IPS-18c (cell line): ENCODE data around the gene CTBP1.
"Not testable (repeated sequence)": the region's sequence is repeated elsewhere in the genome, so short reads cannot be mapped to it uniquely, and the experiment has no call there.

Experiments
- H3K4me3 ChIP-seq: 2 replicates; pipeline ENCODE4 v1.7.0; 2013; ENCODE audit warnings: low read depth, mild to moderate bottlenecking, low read length, moderate library complexity; ENCODE audit not compliant: insufficient read depth
- H3K9me3 ChIP-seq: one replicate; pipeline ENCODE4 v1.6.1; 2013; ENCODE audit warnings: mild to moderate bottlenecking, low read length, moderate library complexity; ENCODE audit not compliant: control insufficient read depth, insufficient read depth

CTBP1 gene

GRCh38 chr4:1248245-1249147 is at the start of gene CTBP1:
TSS of gene CTBP1 (minus strand) at chr4:1249130. CDS start at chr4:1241331, 7,799 bp downstream.
- peak within 1 kb of the TSS; percentile 87 for H3K4me3 ChIP-seq
- H3K9me3 ChIP-seq: peaks cover 22% of the 10 kb centered on the region

- Histone ChIP-seq H3K4me3 (no peak overlapping the region), H3K9me3 (no peaks in the 10 kb centered on the region)
Measured at GRCh38 chr4:1298461-1298860, 49.5 kb upstream of the CTBP1 start.

- Histone ChIP-seq H3K4me3 (no peak overlapping the region), H3K9me3 (no peaks in the 10 kb centered on the region)
Measured at GRCh38 chr4:1297456-1298325, 48.8 kb upstream of the CTBP1 start.

DNA sequence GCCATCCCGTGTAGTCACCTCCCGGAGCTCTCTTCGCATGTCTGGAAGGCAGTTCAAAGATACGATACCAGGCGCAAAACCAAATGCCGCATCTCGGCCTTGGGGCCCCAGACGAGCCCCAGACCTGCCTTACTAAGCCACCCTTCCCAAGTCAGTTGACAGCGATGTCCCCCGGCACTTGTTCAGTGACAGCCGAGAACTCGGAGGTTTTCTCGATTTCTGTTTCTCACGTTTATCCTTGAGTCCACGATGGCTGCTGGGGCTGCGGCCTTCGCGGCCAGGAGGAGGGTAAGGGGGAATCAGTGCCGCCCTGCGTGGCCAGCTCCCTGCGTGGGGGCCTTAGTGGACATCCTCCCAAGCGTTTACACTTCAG is 48.1 kb upstream of the CTBP1 start:
- no peaks in the 10 kb centered on the region for H3K9me3 ChIP-seq
- H3K4me3 ChIP-seq: no peak overlapping the region

DNA sequence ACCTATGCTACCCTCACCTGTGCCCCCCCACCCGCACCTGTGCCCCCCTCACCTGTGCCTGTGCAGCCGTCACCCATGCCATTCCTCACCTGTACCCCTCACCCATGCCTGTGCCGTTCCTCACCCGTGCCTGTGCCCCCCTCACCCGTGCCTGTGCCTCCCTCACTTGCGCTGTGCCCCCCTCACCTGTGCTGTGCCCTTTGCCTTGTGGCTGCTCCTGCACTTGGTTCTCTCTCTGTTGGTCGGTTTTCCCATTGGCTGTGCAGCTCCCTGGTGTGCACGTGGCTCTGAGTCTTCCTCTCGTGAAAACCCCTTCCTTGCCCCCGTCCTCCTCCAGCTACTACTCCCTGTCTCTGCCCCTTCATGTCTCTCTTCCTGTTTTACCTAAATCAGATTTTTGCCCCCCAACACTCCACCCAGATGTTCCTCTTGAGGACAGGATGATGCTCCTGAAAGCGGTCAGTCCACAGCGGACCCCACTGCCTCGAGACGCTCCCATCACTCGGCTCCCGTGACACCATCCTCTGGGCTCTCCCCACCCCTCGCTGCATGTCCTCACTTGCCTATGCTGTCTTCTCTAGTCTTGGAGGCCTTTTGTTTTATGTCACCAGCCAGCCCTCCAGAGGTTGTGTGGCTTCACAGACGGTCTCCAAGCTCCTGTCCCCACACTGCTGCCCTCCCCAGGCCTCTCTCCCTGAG is 47.5 kb upstream of the CTBP1 start:
- H3K4me3 ChIP-seq: no peak overlapping the region
- H3K9me3 ChIP-seq: no peaks in the 10 kb centered on the region

GRCh38 chr4:1295405-1296055 is 46.6 kb upstream of the CTBP1 start:
- no peak overlapping the region for H3K4me3 ChIP-seq
- H3K9me3 ChIP-seq: no peaks in the 10 kb centered on the region

GRCh38 chr4:1294891-1295290 is 46.0 kb upstream of the CTBP1 start:
- Histone ChIP-seq H3K4me3 (no peak overlapping the region; the same call in 1 of the 2 replicates), H3K9me3 (no peaks in the 10 kb centered on the region)

GRCh38 chr4:1294424-1294823 is 45.5 kb upstream of the CTBP1 start:
- Histone ChIP-seq H3K9me3 (no peaks in the 10 kb centered on the region), H3K4me3 (no peak overlapping the region)

- Histone ChIP-seq H3K9me3 (no peaks in the 10 kb centered on the region), H3K4me3 (no peak overlapping the region)
Measured at GRCh38 chr4:1293991-1294390, 45.1 kb upstream of the CTBP1 start.

- Histone ChIP-seq H3K4me3 (no peak overlapping the region), H3K9me3 (no peaks in the 10 kb centered on the region)
Measured at GRCh38 chr4:1293531-1293941, 44.6 kb upstream of the CTBP1 start.

- H3K9me3 ChIP-seq, H3K4me3 ChIP-seq: not testable (repeated sequence)
Measured at GRCh38 chr4:1292703-1293011, 43.7 kb upstream of the CTBP1 start.

DNA sequence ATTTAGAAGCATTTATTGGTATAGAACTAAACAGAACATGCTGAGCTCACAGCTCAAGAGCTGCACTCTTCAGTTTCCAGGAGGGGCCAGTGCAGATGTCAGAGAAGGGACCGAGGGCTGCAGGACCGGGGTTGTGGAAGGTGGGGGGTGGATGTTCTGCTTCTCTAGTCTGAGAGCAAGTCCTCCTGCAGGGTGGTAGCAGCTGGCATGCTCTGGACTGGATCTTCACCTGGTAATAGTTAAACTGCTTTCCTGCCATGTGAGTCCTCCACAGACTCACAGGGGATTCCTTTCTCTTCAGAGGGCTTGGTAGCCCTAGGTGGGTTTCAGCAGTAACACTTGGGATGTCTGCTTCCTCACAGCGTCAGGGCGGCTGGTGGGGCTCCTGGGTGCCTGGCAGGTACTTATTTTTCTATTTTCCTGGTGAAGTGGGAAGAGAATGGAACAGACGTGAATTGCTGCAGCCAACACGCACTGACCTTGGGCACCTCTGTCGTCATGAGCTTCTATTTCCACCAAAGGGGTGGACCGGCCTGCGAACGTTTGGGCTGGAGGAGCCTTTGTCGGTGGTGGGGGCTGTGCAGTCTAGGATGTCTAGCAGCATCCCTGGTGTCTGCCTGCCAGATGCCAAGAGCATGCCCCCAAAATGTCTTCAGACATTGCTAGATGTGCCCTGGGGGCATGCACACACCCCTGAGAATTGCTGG is 43.2 kb upstream of the CTBP1 start:
- Histone ChIP-seq H3K4me3 (no peak overlapping the region), H3K9me3 (no peaks in the 10 kb centered on the region)

DNA sequence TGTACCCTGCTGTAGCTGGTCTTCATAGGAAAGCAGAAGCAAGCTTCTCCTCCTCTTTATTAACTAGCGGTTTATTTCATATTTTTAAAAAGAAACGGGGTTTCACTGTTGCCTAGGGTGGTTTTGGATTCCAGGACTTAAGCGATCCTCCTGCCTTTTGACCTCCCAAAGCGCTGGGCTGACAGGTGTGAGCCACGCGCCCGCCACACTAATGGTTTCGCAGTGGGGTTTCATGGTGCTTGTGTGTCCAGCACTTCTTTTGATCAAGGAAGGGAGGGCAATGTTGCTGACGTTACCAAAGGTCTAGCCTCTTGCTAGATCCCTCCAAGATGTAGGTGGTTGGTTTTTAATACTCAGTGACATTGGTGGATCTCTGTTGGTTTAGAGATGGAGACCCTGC is 42.2 kb upstream of the CTBP1 start:
- peak overlapping the region; percentile 84 for H3K4me3 ChIP-seq
- H3K9me3 ChIP-seq: peaks cover under 1% of the 10 kb centered on the region

DNA sequence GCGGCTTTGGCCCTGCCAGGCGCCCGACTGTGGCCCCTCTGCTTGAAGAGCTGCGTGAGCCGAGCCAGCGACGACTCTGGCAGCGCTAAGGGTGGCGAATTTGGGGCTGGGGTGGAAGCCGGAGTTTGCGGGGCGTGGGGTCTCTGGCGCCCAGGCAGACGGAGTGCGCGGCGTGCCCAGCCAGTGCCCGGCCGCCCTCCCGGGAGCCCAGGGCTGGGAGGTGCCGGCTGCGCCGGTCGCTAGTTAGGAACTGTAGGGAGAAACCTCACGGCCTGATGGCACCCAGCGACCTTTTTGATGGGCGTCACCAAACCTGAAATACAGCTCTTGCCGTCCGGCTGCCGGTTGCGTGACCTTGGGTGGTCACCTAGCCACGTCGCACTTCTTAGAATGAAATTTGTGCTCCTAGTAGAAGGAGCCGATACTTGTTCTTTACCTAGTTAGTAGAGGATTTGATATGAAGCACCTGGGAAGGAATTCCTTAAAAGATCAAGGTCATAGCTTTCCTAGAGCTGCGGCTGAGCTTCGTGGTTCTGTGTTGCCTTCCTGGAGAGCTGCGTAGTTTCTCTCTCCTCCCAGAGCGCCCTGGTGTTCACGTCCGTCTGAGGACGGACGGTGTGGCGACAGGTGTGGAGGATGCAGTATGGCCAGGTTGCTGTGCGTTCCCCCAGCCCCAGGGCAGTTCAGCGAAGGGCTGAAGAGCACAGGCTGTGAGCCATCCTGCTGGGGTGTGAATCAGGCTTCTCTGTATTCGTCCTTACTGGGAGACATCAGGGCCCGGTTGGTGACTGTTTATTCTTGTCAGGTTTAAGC is 41.4 kb upstream of the CTBP1 start:
- H3K4me3 ChIP-seq: peak overlapping the region; percentile 84

DNA sequence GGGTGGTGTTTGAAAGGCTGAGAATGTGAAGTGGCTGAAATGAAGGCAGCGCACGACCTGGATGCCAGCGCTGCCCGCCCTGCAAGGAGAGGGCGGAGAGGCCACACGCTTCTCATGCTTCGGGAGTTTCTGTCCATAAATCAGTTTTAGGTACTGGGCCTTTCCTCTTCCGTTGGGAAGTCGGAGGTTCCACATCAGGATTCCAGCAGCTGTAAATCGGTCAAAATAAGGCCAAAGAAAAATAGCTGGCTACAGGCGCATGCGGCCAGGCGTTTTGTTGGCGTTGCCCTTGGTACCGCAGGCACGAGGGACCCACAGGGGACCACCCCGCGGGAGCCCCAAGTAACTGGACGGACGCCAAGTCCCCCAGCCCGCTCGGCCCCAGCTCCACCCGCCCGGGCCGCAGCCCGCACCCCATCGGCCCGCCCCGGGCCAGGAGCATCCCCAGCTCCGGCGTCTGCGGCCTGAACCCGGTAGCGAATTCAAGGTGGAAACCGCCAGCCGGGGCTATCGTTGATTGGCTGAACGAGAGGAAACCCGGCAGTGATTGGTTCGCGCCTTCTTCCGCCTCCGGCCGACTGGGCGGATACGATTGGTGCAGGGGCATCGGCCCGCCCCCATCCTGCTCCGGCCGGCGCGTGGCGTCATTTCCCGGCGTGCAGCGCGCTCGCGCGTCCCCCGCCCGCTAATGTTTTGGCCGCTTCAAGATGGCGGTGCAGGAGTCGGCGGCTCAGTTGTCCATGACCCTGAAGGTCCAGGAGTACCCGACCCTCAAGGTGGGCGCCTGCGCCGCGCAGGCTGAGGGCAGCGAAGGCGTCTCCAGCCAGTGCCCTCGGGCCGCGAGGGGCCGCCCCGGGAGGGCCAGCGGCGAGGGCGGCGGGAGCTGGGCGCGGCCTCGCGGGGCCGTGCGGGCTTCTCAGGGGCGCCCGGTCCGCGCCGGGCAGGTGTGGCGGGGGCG is 40.6 kb upstream of the CTBP1 start, which contains the start of gene MAEA:
Gene MAEA (plus strand): TSS at position 685 of the 958 bp plus-strand sequence. CDS start 23 bp downstream, at position 708.
- peak within 1 kb of the TSS; percentile 84 for H3K4me3 ChIP-seq
- peaks cover 8% of the 10 kb centered on the region for H3K9me3 ChIP-seq

More for the DNA sequence above, 41.4 kb upstream of the CTBP1 start:
- peaks cover 5% of the 10 kb centered on the region for H3K9me3 ChIP-seq
